Smooth muscle cell (in vitro differentiated cells): ENCODE data around the gene HDAC11. TPM values are rescaled to one million over a fixed set of nuclear protein-coding genes. Genes with fewer than 3 reads are reported as not detected.

Experiments
- DNase-seq: peaks from one replicate; lab custom pipeline; 2025; ENCODE audit not compliant: unreplicated experiment; lab: John Stamatoyannopoulos, UW
- H2AFZ ChIP-seq: fragments of 200-600 bp; sonication (generic); 2 replicates; pipeline ENCODE4 v1.6.0; 2016; ENCODE audit warnings: antibody characterized with exemption, low read depth, mild to moderate bottlenecking
- H3F3A ChIP-seq: fragments of 200-600 bp; sonication (generic); 2 replicates; pipeline ENCODE4 v1.6.0; 2017; ENCODE audit warnings: antibody characterized with exemption, low read depth
- H3K27ac ChIP-seq: fragments of 200-600 bp; sonication (generic); 2 replicates; pipeline ENCODE4 v1.5.1; 2016; ENCODE audit warnings: low read depth, mild to moderate bottlenecking
- H3K27me3 ChIP-seq: fragments of 200-600 bp; sonication (generic); 2 replicates; pipeline ENCODE4 v1.6.1; 2016; ENCODE audit warnings: low read depth, mild to moderate bottlenecking
- H3K36me3 ChIP-seq: fragments of 200-600 bp; sonication (generic); 2 replicates; pipeline ENCODE4 v1.5.1; 2016; ENCODE audit warnings: low read depth
- H3K4me1 ChIP-seq: fragments of 200-600 bp; sonication (generic); 2 replicates; pipeline ENCODE4 v1.5.1; 2016; ENCODE audit warnings: low read depth
- H3K4me2 ChIP-seq: fragments of 200-600 bp; sonication (generic); 2 replicates; pipeline ENCODE4 v1.6.0; 2016; ENCODE audit warnings: mild to moderate bottlenecking
- H3K4me3 ChIP-seq: fragments of 200-600 bp; sonication (generic); 2 replicates; pipeline ENCODE4 v1.5.1; 2016; ENCODE audit warnings: mild to moderate bottlenecking
- H3K79me2 ChIP-seq: fragments of 200-600 bp; sonication (generic); 2 replicates; pipeline ENCODE4 v1.6.0; 2016; ENCODE audit warnings: low read depth, mild to moderate bottlenecking
- H3K9ac ChIP-seq: fragments of 200-600 bp; sonication (generic); 2 replicates; pipeline ENCODE4 v1.6.0; 2016; ENCODE audit warnings: low read depth
- H3K9me3 ChIP-seq: fragments of 200-600 bp; sonication (generic); replicated peaks from 2 replicates; pipeline ENCODE4 v1.5.1; 2016; ENCODE audit warnings: low read depth
- H4K20me1 ChIP-seq: fragments of 200-600 bp; sonication (generic); 2 replicates; pipeline ENCODE4 v1.6.0; 2016; ENCODE audit warnings: low read depth
- CTCF ChIP-seq: fragments of 200-600 bp; sonication (generic); IDR thresholded peaks from 2 replicates; pipeline ENCODE4 v1.5.1; 2017; ENCODE audit warnings: borderline replicate concordance, mild to moderate bottlenecking, antibody characterized with exemption; ENCODE audit not compliant: insufficient read depth, poor library complexity, severe bottlenecking
- WGBS: methylation state at CpG from one replicate; pipeline ENCODE4 v1.1.7; 2016; ENCODE audit warnings: low lambda C conversion rate; 5-methylcytosine and 5-hydroxymethylcytosine counted together
- polyA plus RNA-seq: library from polyadenylated mRNA; unstranded; fragments of >200 nt; fragmentation: Nextera tagmentation; extraction: Ambion mirVana; gene quantifications from 2 replicates; pipeline ENCODE4 v1.2.1, GENCODE V29; 2016
- total RNA-seq: library from RNA; depleted of rRNA; stranded (reverse); fragments of >200 nt; gene quantifications from 2 replicates; pipeline ENCODE4 v1.2.3, GENCODE V29; 2014

Gene HDAC11
- total and polyA plus RNA-seq, 2 experiments from 2014 or later = 9.6 to 14.8 TPM

- H3K4me2 ChIP-seq = no peak overlapping the region
- DNase-seq = no peak
- WGBS = 82% methylated on average over 5 of the region's 5 CpGs
- no peak overlapping the region for H2AFZ ChIP-seq
- H3F3A ChIP-seq = peaks cover 8% of the 10 kb centered on the region
- no peaks in the 10 kb centered on the region for H3K79me2 ChIP-seq
- no peaks in the 10 kb centered on the region for H4K20me1 ChIP-seq
- no peaks in the 10 kb centered on the region for H3K27me3 ChIP-seq
- H3K36me3 ChIP-seq = no peaks in the 10 kb centered on the region
- no peak overlapping the region for H3K4me3 ChIP-seq
- H3K9ac ChIP-seq = no peak overlapping the region
- H3K27ac ChIP-seq = no peak overlapping the region
- TF ChIP-seq CTCF = no peak
- H3K4me1 ChIP-seq = peaks cover 17% of the 10 kb centered on the region
- H3K9me3 ChIP-seq = no peaks in the 10 kb centered on the region
Measured at GRCh38 chr3:13529196-13530112, 49.3 kb downstream of the HDAC11 start.

- Histone ChIP-seq H3K4me2 (no peak overlapping the region), H3K4me3 (no peak overlapping the region), H2AFZ (no peak overlapping the region), H3K9ac (no peak overlapping the region), H3K9me3 (no peaks in the 10 kb centered on the region), H3K36me3 (no peaks in the 10 kb centered on the region), H3K4me1 (peaks cover 14% of the 10 kb centered on the region), H4K20me1 (no peaks in the 10 kb centered on the region), H3K27me3 (no peaks in the 10 kb centered on the region), H3K27ac (no peak overlapping the region), H3F3A (no peaks in the 10 kb centered on the region), H3K79me2 (no peaks in the 10 kb centered on the region)
- DNase-seq = no peak
- WGBS = 76% methylated on average over 12 of the region's 12 CpGs
- no peak for TF ChIP-seq CTCF
Measured at GRCh38 chr3:13530241-13531009, 50.3 kb downstream of the HDAC11 start.

- Histone ChIP-seq H3K9ac (no peak overlapping the region), H3F3A (no peaks in the 10 kb centered on the region), H3K27ac (no peak overlapping the region), H3K27me3 (no peaks in the 10 kb centered on the region), H3K4me1 (no peaks in the 10 kb centered on the region), H2AFZ (no peak overlapping the region), H3K36me3 (no peaks in the 10 kb centered on the region), H3K9me3 (no peaks in the 10 kb centered on the region), H3K4me2 (no peak overlapping the region), H3K79me2 (no peaks in the 10 kb centered on the region), H4K20me1 (no peaks in the 10 kb centered on the region), H3K4me3 (no peak overlapping the region)
- TF ChIP-seq CTCF = no peak
- no peak for DNase-seq
- 87% methylated on average over 5 of the region's 9 CpGs for WGBS
Measured at GRCh38 chr3:13532085-13532484, 52.0 kb downstream of the HDAC11 start.
